ENCODE data around the gene LRRC18.

DNA sequence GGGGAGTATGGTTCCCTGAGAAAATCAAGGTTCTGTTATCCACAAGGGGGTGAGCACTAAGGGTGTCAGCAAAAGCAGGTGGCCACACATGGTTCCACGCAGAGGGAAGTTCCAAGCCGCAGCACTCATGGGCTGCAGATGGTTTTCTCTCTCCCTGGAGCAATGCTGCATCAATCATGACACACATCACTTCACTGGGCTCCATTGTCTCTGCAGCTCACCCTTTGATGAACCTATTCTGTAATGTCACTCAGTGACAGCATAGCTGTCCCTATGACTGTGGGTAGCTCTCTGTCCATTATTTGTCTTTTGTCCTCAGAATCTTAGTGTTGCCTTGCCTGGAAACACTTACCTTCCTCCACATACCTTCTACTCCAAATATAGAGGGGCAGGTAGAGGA, 34.8 kb downstream of the LRRC18 start:
- TF ChIP-seq, protein P1, sequence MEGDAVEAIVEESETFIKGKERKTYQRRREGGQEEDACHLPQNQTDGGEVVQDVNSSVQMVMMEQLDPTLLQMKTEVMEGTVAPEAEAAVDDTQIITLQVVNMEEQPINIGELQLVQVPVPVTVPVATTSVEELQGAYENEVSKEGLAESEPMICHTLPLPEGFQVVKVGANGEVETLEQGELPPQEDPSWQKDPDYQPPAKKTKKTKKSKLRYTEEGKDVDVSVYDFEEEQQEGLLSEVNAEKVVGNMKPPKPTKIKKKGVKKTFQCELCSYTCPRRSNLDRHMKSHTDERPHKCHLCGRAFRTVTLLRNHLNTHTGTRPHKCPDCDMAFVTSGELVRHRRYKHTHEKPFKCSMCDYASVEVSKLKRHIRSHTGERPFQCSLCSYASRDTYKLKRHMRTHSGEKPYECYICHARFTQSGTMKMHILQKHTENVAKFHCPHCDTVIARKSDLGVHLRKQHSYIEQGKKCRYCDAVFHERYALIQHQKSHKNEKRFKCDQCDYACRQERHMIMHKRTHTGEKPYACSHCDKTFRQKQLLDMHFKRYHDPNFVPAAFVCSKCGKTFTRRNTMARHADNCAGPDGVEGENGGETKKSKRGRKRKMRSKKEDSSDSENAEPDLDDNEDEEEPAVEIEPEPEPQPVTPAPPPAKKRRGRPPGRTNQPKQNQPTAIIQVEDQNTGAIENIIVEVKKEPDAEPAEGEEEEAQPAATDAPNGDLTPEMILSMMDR (IDR thresholded peaks at IDR 0.05; ENCODE audit: borderline replicate concordance, extremely low read depth, low read length, poor library complexity, severe bottlenecking), result no peak
- no peak for TF ChIP-seq EZH2 (IDR thresholded peaks at IDR 0.05; ENCODE audit: borderline replicate concordance, low read depth, low read length, severe bottlenecking)
